LoVo (cell line): ENCODE data around the gene BMP7.
"Not testable (repeated sequence)": the region's sequence is repeated elsewhere in the genome, so short reads cannot be mapped to it uniquely, and the experiment has no call there.

ENCODE experiments used
- DNase-seq: peaks from one replicate; pipeline ENCODE4 v3.0.0-alpha.2; 2016; ENCODE audit warnings: low spot score

BMP7 gene

DNA sequence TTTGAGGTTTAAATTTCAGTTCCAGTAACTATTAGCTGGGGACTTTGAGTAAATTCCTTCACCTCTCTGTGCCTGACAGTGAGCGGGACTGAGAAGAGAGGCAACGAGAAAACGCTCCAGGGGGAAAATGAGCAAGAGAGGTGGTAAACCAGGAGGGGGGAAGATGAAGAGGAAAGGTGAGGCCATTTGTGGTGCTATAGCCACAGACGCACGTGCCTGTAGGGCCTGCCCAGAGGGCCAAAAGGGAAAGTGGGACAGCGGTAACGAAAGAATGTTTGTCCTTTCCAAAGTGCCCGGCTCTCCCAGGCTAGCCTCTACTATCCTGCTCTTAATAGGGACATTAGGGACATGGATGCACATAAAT lies 99.2 kb downstream of the BMP7 start:
- no peak for DNase-seq

DNA sequence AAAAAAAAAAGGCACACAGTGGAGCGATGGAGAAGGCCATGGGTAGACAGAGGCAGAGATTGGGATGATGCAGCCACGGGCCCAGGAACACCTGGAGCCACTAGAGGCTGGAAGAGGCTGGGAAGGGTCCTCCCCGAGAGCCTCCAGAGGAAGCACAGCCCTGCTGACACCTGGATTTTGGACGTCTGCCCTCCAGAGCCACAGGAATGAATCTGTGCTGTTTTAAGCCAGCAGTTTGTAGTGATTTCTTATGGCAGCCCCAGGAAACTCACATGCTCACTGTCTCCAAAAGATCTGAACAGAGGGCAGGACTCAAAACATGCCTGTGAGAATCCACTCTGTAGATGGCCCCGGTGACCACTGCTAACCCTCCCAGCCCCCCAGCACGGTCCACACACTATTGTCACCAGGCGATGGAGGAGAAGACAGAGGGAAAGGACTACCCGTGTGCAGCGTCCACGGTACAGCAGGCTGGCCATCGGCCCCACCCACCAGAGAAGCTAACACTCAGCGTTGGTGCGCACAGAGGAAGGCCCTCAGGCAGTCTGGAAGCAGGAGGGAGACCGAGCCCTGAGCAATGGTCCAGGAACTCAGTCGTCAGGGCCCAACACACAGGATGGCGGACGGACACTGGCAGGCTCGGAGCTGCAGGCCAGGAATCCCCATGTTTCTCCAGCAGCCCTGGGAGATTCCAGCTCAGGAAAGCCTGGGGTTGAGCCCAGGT lies 99.7 kb downstream of the BMP7 start:
- DNase-seq: no peak

DNA sequence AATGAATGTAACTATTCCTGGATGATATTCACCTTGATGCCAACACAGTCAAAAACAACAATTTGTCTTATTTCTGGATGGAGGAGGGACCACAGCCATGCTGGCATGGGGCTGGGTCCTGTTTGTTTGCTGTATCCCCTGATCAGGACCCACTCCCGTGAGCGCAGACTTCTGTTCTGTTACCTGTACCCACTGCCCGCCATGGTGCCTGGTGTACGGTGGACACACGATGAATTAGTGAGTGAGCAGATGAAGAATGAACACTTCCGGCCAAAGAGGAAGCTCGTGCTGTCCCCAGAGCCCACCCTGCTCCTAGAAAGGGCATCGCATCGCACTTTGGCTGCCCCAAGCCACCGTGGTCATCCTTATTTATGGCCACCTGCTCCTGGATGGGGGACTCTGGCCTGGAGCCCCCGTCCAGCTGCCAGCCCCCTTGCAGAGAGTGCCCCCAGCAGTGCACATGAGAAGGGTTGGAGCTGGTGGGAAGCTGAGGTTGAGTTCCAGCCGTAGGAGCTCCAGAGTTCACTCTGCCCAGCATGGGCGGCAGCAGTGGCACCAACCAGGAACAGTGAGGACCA lies 100.9 kb downstream of the BMP7 start:
- DNase-seq: no peak

DNA sequence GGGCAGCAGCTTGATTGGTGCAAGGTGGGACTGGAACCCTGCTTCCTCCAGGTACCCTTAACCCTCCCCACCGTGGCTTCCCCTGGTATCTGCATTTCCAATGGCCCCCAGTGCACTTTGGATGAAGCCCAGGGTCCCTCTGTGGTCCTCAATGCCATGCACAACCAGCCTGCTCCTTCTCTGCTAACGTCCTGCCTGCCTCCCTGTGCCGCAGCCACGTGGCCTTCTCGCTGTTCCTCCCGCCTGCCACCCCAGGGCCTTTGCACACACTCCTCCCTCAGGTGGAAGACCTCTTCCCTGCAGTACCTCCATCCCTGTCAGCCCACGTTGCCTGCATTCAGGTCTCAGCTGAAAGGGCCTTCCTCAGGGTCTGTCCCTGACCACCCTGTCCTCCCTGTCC lies 101.6 kb downstream of the BMP7 start:
- DNase-seq: no peak

DNA sequence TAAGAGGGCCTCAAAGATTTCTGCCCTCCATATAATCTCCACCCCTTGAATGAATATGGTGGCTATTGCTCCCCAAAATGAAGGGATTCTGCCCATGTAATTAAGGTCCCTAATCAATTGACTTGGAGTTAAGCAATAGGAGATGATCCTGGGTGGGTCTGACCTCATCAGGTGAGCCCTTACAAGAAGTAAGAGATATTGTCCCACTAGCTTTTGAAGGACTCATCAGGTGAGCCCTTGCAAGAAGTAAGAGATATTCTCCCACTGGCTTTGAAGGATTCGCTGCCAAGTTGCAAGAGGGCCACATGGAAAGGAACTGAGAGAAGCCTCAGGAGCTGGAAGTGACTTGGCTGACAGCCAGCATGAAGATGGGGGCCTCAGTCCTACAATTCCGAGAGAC lies 103.4 kb downstream of the BMP7 start:
- DNase-seq: no peak

DNA sequence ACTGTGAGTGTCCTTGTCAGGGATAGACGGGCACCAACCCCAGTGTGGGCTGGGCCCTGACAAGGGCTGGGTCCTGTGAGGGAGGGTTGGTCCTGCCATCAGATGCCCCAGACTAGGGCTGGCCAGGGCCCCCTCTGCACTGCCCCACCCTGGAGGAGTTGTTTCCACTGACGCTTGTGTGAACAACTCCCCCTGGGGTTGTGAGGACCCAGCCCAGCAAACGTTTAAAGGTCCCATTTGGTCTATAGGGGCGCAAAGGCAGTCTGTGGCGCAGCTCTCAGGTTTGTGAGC lies 104.1 kb downstream of the BMP7 start:
- DNase-seq: no peak

DNA sequence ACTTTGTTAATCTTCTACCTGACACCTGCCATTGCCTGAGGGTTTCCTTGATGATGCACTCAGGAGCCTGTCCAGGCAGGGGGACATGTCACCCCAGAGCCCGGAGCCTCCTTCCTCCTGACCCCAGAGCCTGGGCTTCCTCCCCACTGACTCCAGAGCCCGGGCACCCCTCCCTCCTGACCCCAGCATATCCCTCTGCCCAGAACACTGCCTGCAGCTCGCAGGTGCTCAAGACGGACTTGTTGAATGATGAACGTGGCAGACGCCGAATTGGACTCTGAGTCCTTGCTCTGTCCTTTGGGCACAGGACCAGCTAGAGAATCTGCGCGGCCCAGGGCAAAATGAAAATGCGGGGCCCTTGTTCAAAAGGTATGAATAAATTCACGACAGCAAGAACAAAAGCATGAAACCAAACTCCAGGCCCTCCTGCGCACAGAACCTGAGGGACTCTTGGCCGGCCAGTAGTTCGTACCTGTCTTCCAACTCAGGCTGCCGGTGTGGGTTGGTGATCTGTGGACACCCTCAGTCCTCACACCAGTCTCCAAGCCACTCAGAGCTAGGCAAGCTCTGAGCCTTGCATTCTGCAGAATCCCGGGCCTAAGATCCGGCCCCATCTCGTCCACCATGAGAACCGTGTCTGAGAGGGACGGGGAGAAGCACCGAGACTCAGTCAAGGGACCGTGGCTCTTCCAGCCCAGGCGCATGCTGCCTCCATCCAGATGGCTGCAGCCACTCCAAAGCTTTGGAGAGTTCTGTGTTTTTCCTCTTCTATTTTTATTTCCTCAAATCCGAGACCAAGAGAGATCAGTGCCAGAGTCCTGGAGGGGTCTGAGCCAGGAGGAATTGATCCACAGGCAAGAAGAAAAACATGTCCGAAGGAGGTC lies 104.7 kb downstream of the BMP7 start:
- DNase-seq: no peak

DNA sequence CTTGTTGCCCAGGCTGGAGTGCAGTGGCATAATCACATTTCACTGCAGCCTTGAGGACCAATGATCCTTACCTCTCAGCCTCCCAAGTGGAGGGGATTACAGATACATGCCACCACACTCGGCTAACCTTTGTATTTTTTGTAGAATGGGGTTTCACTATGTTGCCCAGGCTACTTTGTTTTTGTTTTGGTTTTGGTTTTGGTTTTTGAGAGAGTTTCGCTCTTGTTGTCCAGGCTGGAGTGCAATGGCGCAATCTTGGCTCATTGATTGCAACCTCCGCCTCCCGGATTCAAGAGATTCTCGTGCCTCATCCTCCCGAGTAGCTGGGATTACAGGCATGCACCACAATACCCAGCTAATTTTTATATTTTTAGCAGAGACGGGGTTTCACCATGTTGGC lies 105.5 kb downstream of the BMP7 start:
- no peak for DNase-seq

DNA sequence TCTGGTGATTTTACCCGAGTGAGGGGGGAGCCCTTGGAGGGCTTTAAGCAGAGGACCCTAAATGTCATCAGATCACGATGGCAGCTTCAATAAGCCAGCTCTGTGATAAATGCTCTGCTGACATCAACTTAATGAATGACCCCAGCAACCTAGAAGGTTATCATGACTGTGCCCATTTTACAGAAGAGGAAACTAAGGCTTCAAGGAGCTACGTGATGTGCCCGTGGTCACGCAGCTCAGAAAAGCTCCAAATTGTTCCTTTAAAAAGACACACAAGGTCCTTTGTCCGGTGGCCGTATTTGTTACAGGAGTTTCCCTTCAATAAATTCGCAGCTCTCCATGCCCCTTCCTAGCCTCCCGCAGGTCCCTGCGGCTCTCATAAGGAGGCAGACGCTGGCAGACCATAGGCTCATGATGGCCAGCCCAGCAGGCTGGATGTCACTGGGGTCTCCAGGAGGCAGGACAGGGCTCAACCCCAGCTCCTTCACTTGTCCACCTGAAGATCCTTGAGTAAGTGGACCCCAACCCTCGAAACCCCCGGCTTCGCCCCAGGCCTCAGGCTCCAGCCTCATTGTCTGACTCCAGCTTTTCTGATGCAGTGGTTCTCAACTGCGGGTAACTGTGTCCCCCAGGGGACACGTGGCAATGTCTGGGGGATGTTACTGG lies 106.4 kb downstream of the BMP7 start:
- DNase-seq: no peak

DNA sequence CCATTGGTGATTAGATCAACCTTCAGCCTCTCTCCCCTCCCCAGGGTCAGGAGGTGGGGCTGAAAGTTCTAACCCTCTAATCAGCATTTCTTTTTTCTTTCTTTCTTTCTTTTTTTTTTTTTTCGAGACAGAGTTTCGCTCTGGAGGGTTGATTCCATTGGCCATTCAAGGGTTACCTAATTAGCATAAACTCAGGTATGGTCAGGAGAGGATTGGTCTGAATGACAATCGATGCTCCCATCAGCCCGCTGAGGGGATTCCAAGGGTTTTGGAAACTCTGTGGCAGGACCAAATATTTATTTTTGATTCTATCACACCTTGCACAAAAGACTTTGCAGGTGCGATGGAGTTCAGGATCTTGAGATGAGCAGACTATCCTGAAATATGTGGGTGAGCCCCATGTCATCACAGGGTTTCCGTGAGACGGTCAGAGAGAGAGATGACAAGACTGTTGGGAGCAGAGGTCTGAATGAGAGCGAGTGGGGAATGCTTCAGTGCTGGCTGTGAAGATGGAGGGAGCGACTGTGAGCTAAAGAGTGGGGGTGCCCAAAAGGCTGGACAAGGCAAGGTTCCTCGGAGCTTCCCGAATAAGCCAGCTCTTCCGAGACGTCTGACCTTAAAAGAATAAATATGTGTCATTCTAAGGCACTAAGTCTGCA lies 107.1 kb downstream of the BMP7 start:
- DNase-seq: no peak

DNA sequence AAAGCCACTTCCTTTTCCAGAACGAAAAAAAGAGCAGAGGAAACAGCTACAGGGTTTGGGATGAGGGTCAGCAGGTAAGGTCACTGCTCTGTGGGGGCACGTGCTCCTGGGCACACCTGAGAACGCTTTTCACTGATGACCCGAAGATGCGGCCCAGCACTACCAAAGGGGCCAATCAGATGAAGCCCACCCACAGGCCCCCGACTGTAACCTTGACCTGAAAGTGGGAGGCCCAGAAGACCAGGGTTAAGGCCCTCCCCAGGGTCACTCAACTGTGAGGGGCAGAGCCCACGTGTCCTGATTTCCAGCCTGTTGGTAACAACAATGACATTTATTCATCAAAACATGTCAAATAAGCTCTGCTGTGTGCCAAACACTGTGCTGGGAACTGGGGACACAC lies 108.0 kb downstream of the BMP7 start:
- DNase-seq: no peak

DNA sequence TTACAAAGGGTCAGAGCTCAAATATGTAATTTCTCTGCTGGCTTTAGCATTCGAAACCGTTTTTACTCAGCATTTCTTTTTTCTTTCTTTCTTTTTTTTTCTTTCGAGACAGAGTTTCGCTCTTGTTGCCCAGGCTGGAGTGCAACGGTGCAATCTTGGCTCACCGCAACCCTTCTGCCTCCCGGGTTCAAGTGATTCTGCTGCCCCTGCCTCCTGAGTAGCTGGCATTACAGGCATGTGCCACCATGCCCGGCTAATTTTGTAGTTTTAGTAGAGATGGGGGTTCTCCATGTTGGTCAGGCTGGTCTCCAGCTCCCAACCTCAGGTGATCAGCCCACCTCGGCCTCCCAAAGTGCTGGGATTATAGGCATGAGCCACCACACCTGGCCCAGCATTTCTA lies 108.7 kb downstream of the BMP7 start:
- not testable (repeated sequence) for DNase-seq

DNA sequence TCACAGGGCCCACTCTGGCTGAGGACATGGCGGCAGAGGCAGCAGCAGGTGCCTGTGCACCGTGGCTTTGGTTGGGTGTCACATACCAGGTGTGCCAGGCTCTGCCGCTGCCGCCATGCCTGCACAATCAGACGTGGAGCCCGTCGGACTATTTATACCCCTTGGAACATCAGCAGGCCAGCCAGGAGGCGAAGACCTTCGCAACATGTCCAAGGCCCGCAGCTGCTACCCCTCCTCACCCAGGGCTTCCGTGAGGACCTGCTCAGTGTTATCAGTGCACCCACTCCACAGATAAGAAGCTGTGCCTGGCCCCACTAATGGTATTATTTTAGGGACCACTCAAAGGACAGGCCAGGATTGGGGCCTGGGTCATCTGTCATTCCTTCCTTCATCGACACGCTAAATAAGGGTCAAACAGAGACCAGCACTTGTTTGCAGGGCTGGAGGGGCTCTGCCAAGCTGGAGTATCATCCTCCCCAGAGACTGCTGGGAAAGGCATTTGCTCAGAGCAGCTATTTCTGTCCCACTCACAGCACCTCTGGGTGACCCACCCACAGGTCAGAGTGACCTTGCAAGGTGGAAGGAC lies 109.2 kb downstream of the BMP7 start:
- no peak for DNase-seq

DNA sequence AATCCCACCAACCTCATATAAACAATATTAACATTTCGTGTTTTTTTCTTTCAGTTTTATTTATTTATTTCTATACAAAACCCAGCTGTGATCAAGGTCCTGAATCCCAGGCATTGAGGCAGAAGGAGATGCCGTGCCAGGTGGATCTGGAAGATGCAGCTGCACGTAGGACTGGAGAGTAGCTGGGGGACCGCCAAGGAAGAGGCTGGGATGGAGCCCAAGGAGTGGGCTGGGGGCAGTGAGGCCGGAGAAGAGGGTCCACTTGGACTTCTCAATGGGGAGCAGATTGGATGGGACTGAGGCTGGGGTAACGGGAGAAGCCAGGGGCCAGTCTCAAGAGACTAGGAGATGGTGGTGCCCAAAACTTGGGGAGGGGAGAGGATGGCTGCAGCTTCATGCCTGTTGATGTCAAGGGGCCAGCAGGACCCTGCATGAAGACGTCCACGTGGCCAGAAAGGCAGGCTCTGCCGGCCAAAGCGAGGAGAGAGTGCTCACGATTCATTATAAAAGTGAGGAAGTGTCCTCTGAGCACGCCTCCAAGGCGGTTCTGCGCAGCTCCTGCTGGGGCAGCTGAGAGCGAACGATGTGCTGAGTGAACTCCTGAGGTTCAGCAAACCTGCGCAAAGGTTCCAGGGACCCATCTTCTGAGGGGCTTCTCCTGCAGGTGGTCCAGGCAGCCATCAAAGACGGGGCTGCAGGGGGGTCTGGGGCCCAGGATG lies 110.3 kb downstream of the BMP7 start:
- DNase-seq: no peak

DNA sequence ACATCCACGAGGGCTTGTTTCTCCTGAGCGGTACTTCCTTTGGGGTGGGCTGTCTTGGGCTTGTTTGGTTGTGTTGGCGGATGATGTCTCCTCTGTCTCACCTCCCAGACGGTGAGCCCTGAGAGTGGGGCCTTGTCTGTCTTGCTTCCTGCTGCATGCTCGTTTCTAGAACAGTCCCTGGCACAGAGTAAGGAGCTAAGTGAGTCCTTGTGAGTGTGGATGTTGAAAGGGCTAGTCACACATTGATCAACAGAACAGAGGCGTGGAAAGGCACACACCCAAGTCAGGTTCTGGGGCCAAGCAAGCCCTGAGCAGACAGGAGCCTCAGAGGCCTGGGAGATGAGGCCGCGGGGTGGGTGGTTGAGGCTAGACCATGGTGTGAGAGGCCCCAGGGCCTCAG lies 111.0 kb downstream of the BMP7 start:
- no peak for DNase-seq

DNA sequence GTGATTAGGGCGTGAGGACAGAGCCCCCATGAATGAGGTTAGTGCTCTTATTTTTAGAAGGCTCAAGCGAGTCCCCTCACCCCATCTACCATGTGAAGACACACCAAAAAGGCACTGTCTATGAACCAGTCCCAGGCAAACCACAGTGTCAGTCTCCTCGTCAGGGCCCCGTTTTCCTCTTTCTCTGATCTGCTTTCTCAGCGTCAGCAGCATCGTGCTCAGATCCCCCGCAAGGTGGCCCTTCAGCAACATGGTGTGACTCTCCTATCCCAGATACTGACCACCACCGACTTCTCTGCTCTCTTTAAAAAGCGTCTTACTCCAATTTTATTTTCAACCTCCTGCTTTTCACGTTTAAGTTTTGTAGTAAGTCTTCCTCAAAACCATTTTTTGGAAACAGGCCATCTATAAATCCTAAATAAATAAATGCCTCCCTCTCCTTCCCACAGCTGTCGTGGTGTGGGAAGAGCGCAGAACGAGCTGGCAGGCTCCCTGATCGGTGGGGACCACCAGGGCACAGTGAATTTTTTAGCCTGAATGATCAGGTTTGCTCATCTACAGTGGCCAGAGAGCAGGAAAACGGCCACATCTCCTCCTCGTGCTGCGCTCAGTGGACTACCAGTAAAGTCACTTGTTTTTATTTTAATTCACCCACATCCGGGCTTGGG lies 113.1 kb downstream of the BMP7 start:
- no peak for DNase-seq

DNA sequence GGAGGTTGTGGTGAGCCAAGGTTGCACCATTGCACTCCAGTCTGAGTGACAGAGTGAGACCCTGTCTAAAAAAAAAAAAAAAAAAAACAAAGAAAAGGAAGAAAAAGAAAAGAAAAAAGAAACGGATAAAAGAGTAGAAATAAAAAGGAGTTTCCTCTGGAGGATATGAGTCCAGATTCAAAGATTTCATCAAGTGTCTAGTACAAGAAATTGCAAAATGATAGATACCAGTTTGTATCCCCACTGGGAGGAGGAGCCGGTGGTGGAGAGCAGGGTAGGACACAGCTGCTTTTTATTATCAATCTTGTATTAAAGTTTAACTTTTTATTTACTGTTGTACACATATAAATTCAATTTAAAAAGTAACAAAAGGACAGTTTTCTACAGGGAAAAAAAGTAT lies 113.9 kb downstream of the BMP7 start:
- no peak for DNase-seq

DNA sequence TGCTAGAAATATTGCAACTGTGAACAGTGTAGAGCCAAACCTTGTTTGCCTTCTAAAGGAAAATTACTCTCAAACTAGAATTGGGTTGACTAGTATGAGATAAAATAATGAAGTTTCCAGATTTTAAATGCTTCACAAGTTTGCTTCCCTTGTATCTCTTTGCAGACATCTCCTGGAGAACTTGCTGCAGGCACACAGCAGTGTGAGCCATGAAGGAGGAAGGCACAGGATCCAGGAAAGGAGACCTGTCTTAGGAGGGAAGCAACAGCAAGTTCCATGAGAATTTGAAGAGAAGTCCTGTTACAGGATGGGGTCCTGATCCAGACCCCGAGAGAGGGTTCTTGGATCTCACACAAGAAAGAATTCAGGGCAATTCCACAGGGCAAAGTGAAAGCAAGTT lies 115.9 kb downstream of the BMP7 start:
- DNase-seq: no peak

DNA sequence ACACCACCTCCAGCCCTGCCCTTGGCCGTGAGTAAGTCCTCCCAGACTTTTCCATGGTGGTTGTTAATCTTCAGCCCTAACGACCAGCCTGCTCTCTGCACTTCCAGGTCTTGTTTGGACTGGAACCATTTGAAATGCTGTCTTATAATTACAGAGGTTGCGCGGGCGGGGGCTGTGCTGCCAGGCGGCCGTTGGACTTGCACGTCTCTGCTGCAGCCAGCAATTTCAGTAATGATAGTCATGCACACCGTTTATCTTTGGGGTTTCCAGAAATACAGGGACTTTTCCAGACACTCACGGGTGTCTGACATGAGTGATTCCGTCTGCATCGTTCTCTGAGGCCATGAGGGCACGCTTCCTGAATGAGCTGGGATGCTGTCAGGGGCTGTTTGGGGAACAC lies 118.2 kb downstream of the BMP7 start:
- DNase-seq: no peak

DNA sequence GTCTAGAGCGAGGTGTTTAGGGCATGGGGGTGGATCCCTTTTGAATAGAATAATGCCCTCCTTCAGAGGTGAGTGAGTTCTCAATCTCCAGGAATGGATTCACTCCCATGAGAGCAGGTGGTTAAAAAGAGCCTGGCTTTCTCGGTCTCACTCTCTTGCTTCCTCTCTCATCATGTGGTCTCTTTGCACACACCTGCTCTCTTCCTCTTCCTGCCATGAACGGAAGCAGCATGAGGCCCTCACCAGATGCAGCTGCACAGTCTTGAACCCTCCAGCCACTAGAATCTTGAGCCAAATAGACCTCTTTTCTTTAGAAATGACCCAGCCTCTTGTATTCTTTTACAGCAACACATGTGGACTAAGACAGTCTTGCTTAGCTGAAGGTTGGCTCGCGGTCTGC lies 119.3 kb downstream of the BMP7 start:
- DNase-seq: no peak

DNA sequence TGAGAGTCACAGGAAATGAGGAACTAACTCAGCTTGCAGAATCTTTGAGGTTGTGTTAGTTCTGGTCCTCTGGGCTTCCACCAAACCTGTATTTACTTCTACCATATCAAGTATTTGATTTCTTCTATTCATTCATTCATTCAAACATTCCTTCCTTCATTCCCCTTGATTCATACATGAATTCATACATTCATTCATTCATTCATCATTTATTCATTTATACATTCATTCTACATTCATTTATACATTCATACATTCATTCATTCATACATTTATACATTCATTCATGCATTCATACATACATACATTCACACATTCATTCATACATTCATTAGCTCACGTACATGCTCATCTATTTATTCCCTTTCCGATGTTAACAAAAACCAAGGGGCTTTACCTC lies 120.3 kb downstream of the BMP7 start:
- DNase-seq: no peak
